HUDEP-2 (cell line): ENCODE data around the gene TRIML1.
"Not testable (repeated sequence)": the region's sequence is repeated elsewhere in the genome, so short reads cannot be mapped to it uniquely, and the experiment has no call there.

ENCODE experiments used
- DNase-seq, 76 experiments: peaks; one replicate each; lab custom pipeline; 2025; ENCODE audit not compliant: unreplicated experiment in 76 of 76; lab: John Stamatoyannopoulos, UW

Gene TRIML1

DNA sequence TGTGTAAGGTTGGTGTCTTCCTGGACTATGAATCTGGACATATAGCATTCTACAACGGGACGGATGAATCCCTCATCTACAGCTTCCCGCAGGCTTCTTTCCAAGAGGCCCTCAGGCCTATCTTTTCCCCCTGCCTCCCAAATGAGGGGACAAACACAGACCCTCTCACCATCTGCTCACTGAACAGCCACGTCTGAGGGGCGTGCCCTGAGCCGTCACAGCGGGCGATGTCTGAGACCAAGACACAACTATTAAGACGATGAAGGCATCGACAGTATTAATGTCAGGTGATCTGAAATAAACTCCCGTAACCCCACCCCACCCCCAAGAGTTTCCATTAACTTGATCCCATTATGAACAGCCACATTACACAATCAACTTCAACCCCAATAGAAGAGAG, 7.9 kb downstream of the TRIML1 start:
- DNase-seq, result no peak

DNA sequence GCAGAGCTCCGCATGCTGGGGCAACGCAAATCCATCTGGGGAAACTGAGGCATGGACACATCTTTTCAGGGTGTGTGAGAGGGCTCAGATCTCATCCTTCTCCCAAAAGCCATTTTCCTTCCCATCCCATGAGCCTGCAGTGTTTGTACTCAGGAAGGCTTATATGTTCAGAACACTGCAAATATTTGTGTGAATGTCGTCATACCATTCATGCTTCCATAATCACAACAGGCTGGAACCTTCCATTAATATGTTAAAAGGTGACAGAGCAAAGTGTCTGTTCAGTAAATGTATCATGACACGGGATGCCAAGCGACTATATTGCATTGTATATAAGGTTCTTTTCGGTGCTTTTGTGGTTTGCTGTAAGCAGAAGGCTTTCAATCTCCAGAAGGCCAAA, 8.5 kb downstream of the TRIML1 start:
- no peak for DNase-seq

DNA sequence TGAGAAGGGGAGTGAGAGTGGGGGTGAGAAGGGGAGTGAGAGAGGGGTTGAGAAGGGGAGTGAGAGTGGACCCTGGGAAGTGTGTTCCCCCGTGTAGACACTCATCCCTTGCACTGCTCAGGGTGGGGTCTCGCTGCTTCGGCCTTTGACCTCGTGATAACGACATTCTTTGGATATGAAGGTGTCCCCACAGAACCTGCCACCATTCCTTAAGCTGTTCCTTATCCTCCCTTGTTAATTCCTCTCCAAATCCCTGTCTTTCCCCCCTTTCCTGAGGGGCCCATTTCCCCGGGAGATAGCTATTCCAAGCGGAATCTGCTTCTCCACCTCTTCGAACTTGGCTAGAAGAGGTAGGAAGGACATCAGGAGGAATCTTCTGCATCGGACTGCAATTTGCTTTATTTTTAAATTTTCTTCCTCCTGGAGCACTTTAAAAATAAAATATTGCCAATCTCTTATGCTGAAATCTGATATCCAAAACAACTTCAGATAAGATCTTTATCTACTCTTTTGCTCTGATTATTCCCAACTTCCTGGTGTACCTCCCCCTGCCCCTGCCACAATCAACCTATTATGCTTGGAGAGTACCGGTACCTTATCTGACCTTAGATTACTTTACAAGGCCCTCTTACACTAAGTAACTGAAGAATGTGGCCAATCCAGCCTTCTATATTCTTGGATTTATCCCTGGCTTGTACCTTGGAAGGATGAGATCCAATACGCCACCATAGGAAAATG, 15.6 kb downstream of the TRIML1 start:
- DNase-seq, result no peak

DNA sequence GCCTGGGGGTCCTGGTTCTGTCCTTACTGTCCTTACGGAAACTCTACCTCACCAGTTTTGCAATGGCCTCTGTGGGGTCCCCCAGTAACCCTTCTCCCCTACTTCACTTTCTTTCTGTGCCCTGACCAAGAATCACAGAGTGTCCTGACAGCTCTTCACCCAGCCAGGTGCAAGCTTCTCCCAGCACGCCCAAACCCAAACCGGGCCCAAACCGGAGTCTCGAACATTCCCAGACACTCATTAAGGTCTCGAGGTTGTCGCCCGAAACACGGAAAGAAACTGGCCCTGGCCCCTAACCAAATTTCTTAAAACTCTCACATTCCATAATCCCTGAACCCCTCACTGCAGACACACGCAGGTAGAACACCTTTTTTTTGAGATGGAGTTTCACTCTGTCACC, 19.1 kb downstream of the TRIML1 start:
- no peak for DNase-seq

DNA sequence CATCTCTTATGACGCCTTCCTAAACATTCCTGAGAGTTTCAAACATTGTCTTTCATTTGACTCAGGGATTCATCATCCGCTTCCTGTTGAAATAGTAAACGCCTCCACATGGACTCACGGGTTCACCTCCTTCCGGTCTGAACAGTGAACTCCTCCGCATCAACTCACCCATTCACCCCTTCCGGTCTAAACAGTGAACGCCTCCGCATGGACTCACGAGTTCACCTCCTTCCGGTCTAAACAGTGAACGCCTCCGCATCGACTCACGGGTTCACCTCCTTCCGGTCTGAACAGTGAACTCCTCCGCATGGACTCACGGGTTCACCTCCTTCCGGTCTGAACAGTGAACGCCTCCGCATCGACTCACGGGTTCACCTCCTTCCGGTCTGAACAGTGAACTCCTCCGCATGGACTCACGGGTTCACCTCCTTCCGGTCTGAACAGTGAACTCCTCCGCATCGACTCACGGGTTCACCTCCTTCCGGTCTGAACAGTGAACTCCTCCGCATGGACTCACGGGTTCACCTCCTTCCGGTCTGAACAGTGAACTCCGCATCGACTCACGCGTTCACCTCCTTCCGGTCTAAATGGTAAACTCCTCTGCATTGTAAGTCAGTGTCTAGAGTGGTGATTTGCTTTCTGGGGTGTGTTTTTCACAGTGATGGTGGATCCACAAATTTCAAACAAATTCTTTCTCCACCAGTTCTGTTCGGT, 20.4 kb downstream of the TRIML1 start:
- DNase-seq, result not testable (repeated sequence)

GRCh38 chr4:188160406-188160805, 21.2 kb downstream of the TRIML1 start:
- DNase-seq, result no peak

DNA sequence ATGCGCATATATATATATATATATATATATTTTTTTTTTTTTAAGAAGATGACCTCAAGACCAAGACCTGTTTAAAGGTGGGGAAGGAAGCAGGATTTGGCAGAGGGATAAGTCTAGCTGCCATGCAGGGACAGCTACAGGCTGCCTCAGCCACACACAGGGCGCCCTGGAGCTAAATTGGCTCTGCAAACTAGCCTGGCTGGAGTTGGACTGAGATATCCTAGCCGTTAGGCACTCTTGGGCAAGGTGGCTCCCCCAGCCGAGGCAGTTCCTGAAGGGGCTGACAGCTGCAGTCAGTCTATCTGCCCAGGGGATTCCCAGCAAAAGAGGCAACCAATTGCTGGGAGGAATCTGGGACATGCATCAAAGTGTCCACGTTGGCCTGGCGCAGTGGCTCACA, 21.9 kb downstream of the TRIML1 start:
- no peak for DNase-seq

DNA sequence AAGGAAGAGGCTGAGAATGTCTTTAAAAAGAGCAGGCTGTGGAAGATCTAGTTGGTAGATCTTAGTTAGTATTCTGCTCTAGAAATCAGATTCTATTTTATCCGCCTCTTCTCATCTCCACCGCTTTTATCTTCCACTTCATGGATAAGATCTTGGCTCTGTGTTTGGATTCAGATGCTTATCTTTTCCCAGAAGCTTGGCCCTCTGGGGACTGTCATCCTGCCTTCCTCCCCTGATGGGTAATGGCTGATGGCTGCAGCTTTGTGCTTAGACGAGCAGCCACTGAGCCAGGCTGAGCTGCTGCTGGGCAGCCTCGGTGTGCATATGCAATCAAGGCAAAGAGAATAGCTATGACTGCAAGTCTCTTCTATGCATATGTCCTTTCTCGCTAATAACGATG, 23.5 kb downstream of the TRIML1 start:
- DNase-seq, result no peak

GRCh38 chr4:188168726-188169373, 29.6 kb downstream of the TRIML1 start:
- no peak for DNase-seq

DNA sequence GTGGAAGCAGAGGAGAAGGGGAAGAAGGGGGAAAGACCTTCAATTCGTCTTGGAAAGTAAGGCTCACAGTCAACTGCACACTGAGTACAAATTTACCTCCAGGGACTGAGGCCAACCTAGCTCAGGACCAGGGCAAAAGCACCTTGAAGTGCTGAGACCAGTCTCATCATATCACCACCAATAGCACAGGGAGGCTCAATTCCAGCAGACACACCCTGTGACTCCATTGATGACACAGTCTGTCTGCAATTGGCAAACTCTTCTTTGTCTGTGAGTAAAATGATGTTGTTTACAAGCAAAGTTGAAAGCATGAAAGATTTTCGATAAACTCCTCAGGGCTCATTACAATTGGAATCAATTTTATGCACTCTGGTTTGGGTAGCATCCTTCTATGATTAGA, 32.3 kb downstream of the TRIML1 start:
- DNase-seq, result no peak

- no peak for DNase-seq
Measured at GRCh38 chr4:188175288-188175687, 36.0 kb downstream of the TRIML1 start.

- DNase-seq, result no peak
Measured at GRCh38 chr4:188177997-188178675, 38.9 kb downstream of the TRIML1 start.

GRCh38 chr4:188178806-188179205, 39.6 kb downstream of the TRIML1 start:
- no peak for DNase-seq

DNA sequence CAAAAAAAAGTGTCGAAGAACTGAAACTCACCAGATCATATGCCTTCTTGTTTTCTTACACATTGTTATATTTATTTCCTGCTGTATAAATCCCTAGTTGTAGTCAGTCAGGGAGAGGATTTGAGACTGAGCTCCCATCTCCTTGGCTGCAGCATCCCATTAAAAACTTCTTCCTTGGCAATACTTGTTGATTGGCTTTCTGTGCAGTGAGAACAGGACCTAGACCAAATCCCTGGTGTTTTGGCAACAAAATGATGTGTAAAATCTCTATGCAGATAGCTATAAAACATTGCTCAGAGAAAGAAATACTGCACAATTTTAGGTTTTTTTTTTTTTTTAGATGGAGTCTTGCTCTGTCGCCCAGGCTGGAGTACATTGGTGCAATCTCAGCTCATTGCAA, 47.9 kb downstream of the TRIML1 start:
- no peak for DNase-seq

- DNase-seq, result no peak
Measured at GRCh38 chr4:188190461-188190860, 51.2 kb downstream of the TRIML1 start.

DNA sequence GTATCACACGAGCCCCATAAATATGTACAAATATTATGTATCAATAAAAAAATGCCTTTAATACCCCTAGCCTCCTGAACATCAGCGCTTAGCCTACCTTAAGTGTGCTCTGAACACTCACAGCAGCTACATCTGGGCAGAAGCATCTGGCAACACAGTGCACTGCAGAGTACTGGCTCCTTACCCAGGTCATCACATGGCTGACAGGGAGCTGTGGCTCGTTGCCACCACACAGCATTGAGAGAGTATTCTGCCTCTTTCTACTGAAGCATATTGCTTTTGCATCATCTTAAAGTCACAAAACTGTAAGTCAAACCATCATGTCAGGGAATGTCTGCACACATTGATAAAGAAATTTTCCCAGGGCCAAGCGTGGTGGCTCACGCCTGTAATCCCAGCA, 55.2 kb downstream of the TRIML1 start:
- DNase-seq, result no peak

- DNase-seq, result peak in 3 of 76 experiments; percentile 7 to 35 (median 9)
Measured at GRCh38 chr4:188195389-188195985, 56.2 kb downstream of the TRIML1 start.

GRCh38 chr4:188196134-188196735, 57.0 kb downstream of the TRIML1 start:
- DNase-seq, result no peak
